Testis (tissue), 3 donors: ENCODE measurements around the gene ZMYM1. TPM values are rescaled to one million over a fixed set of nuclear protein-coding genes. Genes with fewer than 3 reads are reported as not detected.
"Not testable (repeated sequence)": the region's sequence is repeated elsewhere in the genome, so short reads cannot be mapped to it uniquely, and the experiment has no call there.

Experiments
- DNase-seq: peaks from one replicate; pipeline ENCODE4 v3.0.0-alpha.2; 2019
- H3K27ac ChIP-seq, 2 donors: fragments of 200-600 bp; sonication (generic); one replicate each; pipeline ENCODE4 v1.5.1; 2019
- H3K27me3 ChIP-seq: fragments of 200-600 bp; sonication (generic); one replicate; pipeline ENCODE4 v1.5.1; 2019
- H3K36me3 ChIP-seq: fragments of 200-600 bp; sonication (generic); one replicate; pipeline ENCODE4 v1.5.1; 2017; ENCODE audit warnings: low read depth; ENCODE audit errors: missing control alignments
- H3K4me1 ChIP-seq: fragments of 200-600 bp; sonication (generic); one replicate; pipeline ENCODE4 v1.5.1; 2019
- H3K4me3 ChIP-seq, 2 donors: fragments of 200-600 bp; sonication (generic); one replicate each; pipeline ENCODE4 v1.5.1; 2017 to 2019
- H3K9me3 ChIP-seq: fragments of 200-600 bp; sonication (generic); one replicate; pipeline ENCODE4 v1.5.1; 2017
- CTCF ChIP-seq, 3 experiments: fragments of 450-650 bp in 2 of 3; fragments of 200-600 bp in 1 of 3; sonication (generic) in 1 of 3; IDR thresholded peaks; one replicate each; pipeline ENCODE4 v1.5.1; 2016 to 2019; ENCODE audit warnings: antibody characterized with exemption in 3 of 3, mild to moderate bottlenecking in 2 of 3, moderate library complexity in 1 of 3
- POLR2A ChIP-seq: fragments of 450-650 bp; IDR thresholded peaks from one replicate; pipeline ENCODE4 v1.6.1; 2017; ENCODE audit warnings: antibody characterized with exemption, mild to moderate bottlenecking, moderate library complexity
- WGBS, 2 donors: methylation state at CpG; one replicate each; pipeline ENCODE4 v1.1.5; 2018; 5-methylcytosine and 5-hydroxymethylcytosine counted together
- intact Hi-C: fragments of 100-400 bp; cut with DNase I; formaldehyde crosslinking; loops from one replicate; pipeline ENCODE4 v1.15.1; 2023; ENCODE audit warnings: low total_unique reads
- polyA plus RNA-seq: library from polyadenylated mRNA; stranded (reverse); fragments of 350-450 nt; fragmentation: Illumina TruSeq; extraction: RNeasy Lipid Tissue Mini Kit (QIAGEN cat#74804); gene quantifications from one replicate; pipeline ENCODE4 v1.2.3, GENCODE V29; 2014; ENCODE audit warnings: low read depth, low replicate concordance; ENCODE audit not compliant: insufficient read depth
- total RNA-seq, 2 donors: library from RNA; depleted of rRNA; stranded (reverse); fragments of >200 nt; gene quantifications; one replicate each; pipeline ENCODE4 v1.2.3, GENCODE V29; 2016

ZMYM1 gene
- total and polyA plus RNA-seq, 3 donors from 2014 or later, result 10.8 to 24.2 (median 20.7) TPM

- intact Hi-C loops, result no loop called here
These were observed 9.4 kb upstream of the ZMYM1 start for GRCh38 chr1:35069746-35070145.

GRCh38 chr1:35073265-35073811 lies 5.8 kb upstream of the ZMYM1 start:
- no peaks in the 10 kb centered on the region for H3K27me3 ChIP-seq
- intact Hi-C loops, result no loop called here
- H3K36me3 ChIP-seq, result no peaks in the 10 kb centered on the region
- H3K27ac ChIP-seq, result no peak overlapping the region
- H3K4me3 ChIP-seq, result no peak overlapping the region
- TF ChIP-seq POLR2A, result no peak
- no peak for TF ChIP-seq CTCF (IDR thresholded peaks at IDR 0.05)
- no peaks in the 10 kb centered on the region for H3K4me1 ChIP-seq
- no peak for DNase-seq
- H3K9me3 ChIP-seq, result no peaks in the 10 kb centered on the region
- WGBS, 2 donors, result 100% methylated on average over 1 of the region's 1 CpG

More at GRCh38 chr1:35069746-35070145, 9.4 kb upstream of the ZMYM1 start:
- H3K27ac ChIP-seq, result no peak overlapping the region
- TF ChIP-seq CTCF (IDR thresholded peaks at IDR 0.05) (no peak), POLR2A (no peak)
- H3K27me3 ChIP-seq, result no peaks in the 10 kb centered on the region
- H3K4me1 ChIP-seq, result no peaks in the 10 kb centered on the region
- DNase-seq, result no peak
- no peaks in the 10 kb centered on the region for H3K36me3 ChIP-seq
- no peak overlapping the region for H3K4me3 ChIP-seq
- no peaks in the 10 kb centered on the region for H3K9me3 ChIP-seq

GRCh38 chr1:35076426-35076825 lies 2.8 kb upstream of the ZMYM1 start:
- H3K4me1 ChIP-seq, DNase-seq, H3K4me3 ChIP-seq, H3K9me3 ChIP-seq, intact Hi-C loops, H3K27me3 ChIP-seq, H3K27ac ChIP-seq, H3K36me3 ChIP-seq: not testable (repeated sequence)
- WGBS, 2 donors, result 89 to 92% methylated on average over 7 to 8 of the region's 8 CpGs

- no peak for DNase-seq
- 61 to 70% methylated on average over 11 to 13 of the region's 13 CpGs for WGBS, 2 donors
- no peaks in the 10 kb centered on the region for H3K9me3 ChIP-seq
- no peaks in the 10 kb centered on the region for H3K4me1 ChIP-seq
- intact Hi-C loops, result no loop called here
- H3K27ac ChIP-seq, result no peak overlapping the region
- H3K27me3 ChIP-seq, result no peaks in the 10 kb centered on the region
- TF ChIP-seq POLR2A, result no peak
- TF ChIP-seq CTCF (IDR thresholded peaks at IDR 0.05), result no peak
- H3K36me3 ChIP-seq, result no peaks in the 10 kb centered on the region
- peak overlapping the region; percentile 75 to 78 for H3K4me3 ChIP-seq
These were observed 1.1 kb downstream of the ZMYM1 start for GRCh38 chr1:35080171-35080854.

- no peaks in the 10 kb centered on the region for H3K27me3 ChIP-seq
- H3K27ac ChIP-seq, result no peak overlapping the region
- no peaks in the 10 kb centered on the region for H3K9me3 ChIP-seq
- no peaks in the 10 kb centered on the region for H3K36me3 ChIP-seq
- H3K4me1 ChIP-seq, result no peaks in the 10 kb centered on the region
- no peak overlapping the region for H3K4me3 ChIP-seq
- TF ChIP-seq POLR2A, result no peak
- TF ChIP-seq CTCF (IDR thresholded peaks at IDR 0.05), result no peak
- intact Hi-C loops, result no loop called here
- no peak for DNase-seq
These were observed 6.2 kb downstream of the ZMYM1 start for GRCh38 chr1:35085421-35085820.
